ENCODE data around the gene SSTR4.

Gene SSTR4

DNA sequence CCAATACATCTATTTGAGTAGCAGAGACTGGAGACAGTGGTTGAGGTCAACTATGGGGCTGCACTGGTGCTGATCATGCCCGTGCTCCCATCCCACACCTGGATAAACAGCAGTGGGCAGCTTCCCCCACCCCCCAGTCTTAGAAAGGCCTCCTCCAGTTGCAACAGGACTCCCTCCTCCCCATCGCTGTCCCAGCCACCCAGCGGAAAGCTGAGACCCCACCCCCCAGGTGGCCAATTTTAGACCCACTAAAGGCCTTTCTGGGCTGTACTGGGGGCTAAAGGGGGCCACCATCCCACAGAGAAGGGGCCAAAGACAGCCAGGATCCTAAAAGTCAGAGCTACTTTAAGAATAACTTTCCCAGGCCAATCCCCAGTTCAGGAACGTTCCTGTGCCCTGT, 1.2 kb upstream of the SSTR4 start:
- TF ChIP-seq BACH2 (CRISPR knock-in tag; IDR thresholded peaks at IDR 0.05; ENCODE audit: borderline replicate concordance) (no peak), RARB (CRISPR knock-in tag; IDR thresholded peaks at IDR 0.05) (no peak), ZNF565 (CRISPR knock-in tag; conservative IDR thresholded peaks at IDR 0.05; ENCODE audit: low read depth) (no peak), TCF4 (CRISPR knock-in tag; IDR thresholded peaks at IDR 0.05; ENCODE audit: borderline replicate concordance) (no peak), ESRRG (CRISPR knock-in tag; IDR thresholded peaks at IDR 0.05) (no peak), PPARA (CRISPR knock-in tag; IDR thresholded peaks at IDR 0.05; ENCODE audit: borderline replicate concordance) (no peak), ZNF70 (CRISPR knock-in tag; IDR thresholded peaks at IDR 0.05) (no peak), ARNTL (CRISPR knock-in tag; IDR thresholded peaks at IDR 0.05; ENCODE audit: borderline replicate concordance, low read depth) (no peak), PATZ1 (CRISPR knock-in tag; IDR thresholded peaks at IDR 0.05; ENCODE audit: borderline replicate concordance) (no peak), ZFP30 (CRISPR knock-in tag; IDR thresholded peaks at IDR 0.05) (no peak), CSDC2 (CRISPR knock-in tag; IDR thresholded peaks at IDR 0.05) (no peak), ZNF8 (CRISPR knock-in tag; IDR thresholded peaks at IDR 0.05) (no peak), TOX (CRISPR knock-in tag; IDR thresholded peaks at IDR 0.05; ENCODE audit: borderline replicate concordance) (no peak), ZFP3 (CRISPR knock-in tag; IDR thresholded peaks at IDR 0.05) (no peak)
- TF ChIP-seq, protein P1, sequence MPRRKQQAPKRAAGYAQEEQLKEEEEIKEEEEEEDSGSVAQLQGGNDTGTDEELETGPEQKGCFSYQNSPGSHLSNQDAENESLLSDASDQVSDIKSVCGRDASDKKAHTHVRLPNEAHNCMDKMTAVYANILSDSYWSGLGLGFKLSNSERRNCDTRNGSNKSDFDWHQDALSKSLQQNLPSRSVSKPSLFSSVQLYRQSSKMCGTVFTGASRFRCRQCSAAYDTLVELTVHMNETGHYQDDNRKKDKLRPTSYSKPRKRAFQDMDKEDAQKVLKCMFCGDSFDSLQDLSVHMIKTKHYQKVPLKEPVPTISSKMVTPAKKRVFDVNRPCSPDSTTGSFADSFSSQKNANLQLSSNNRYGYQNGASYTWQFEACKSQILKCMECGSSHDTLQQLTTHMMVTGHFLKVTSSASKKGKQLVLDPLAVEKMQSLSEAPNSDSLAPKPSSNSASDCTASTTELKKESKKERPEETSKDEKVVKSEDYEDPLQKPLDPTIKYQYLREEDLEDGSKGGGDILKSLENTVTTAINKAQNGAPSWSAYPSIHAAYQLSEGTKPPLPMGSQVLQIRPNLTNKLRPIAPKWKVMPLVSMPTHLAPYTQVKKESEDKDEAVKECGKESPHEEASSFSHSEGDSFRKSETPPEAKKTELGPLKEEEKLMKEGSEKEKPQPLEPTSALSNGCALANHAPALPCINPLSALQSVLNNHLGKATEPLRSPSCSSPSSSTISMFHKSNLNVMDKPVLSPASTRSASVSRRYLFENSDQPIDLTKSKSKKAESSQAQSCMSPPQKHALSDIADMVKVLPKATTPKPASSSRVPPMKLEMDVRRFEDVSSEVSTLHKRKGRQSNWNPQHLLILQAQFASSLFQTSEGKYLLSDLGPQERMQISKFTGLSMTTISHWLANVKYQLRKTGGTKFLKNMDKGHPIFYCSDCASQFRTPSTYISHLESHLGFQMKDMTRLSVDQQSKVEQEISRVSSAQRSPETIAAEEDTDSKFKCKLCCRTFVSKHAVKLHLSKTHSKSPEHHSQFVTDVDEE (CRISPR knock-in tag; IDR thresholded peaks at IDR 0.05), result no peak
- ATAC-seq, result no peak

DNA sequence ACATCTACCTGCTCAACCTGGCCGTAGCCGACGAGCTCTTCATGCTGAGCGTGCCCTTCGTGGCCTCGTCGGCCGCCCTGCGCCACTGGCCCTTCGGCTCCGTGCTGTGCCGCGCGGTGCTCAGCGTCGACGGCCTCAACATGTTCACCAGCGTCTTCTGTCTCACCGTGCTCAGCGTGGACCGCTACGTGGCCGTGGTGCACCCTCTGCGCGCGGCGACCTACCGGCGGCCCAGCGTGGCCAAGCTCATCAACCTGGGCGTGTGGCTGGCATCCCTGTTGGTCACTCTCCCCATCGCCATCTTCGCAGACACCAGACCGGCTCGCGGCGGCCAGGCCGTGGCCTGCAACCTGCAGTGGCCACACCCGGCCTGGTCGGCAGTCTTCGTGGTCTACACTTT, 619 bp downstream of the SSTR4 start:
- TF ChIP-seq OSR1 (CRISPR knock-in tag; IDR thresholded peaks at IDR 0.05), result no peak
- TF ChIP-seq ARNTL (CRISPR knock-in tag; IDR thresholded peaks at IDR 0.05; ENCODE audit: borderline replicate concordance, low read depth), result no peak
- no peak for TF ChIP-seq ZNF8 (CRISPR knock-in tag; IDR thresholded peaks at IDR 0.05)
- no peak for TF ChIP-seq CREB5 (CRISPR knock-in tag; IDR thresholded peaks at IDR 0.05; ENCODE audit: low read depth)
- no peak for TF ChIP-seq RARB (CRISPR knock-in tag; IDR thresholded peaks at IDR 0.05)
- no peak for TF ChIP-seq CSDC2 (CRISPR knock-in tag; IDR thresholded peaks at IDR 0.05)
- TF ChIP-seq PPARA (CRISPR knock-in tag; IDR thresholded peaks at IDR 0.05; ENCODE audit: borderline replicate concordance), result no peak
- TF ChIP-seq ZC3H10 (CRISPR knock-in tag; IDR thresholded peaks at IDR 0.05), result no peak
- TF ChIP-seq ZNF70 (CRISPR knock-in tag; IDR thresholded peaks at IDR 0.05), result no peak
- TF ChIP-seq, protein P2, sequence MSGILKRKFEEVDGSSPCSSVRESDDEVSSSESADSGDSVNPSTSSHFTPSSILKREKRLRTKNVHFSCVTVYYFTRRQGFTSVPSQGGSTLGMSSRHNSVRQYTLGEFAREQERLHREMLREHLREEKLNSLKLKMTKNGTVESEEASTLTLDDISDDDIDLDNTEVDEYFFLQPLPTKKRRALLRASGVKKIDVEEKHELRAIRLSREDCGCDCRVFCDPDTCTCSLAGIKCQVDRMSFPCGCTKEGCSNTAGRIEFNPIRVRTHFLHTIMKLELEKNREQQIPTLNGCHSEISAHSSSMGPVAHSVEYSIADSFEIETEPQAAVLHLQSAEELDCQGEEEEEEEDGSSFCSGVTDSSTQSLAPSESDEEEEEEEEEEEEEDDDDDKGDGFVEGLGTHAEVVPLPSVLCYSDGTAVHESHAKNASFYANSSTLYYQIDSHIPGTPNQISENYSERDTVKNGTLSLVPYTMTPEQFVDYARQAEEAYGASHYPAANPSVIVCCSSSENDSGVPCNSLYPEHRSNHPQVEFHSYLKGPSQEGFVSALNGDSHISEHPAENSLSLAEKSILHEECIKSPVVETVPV (CRISPR knock-in tag; IDR thresholded peaks at IDR 0.05), result no peak
- no peak for TF ChIP-seq SNAI2 (CRISPR knock-in tag; IDR thresholded peaks at IDR 0.05)
- TF ChIP-seq ZFP30 (CRISPR knock-in tag; IDR thresholded peaks at IDR 0.05), result no peak
- TF ChIP-seq, protein P1 (CRISPR knock-in tag; IDR thresholded peaks at IDR 0.05), result no peak
- TF ChIP-seq GLIS3 (CRISPR knock-in tag; IDR thresholded peaks at IDR 0.05), result no peak
- TF ChIP-seq PATZ1 (CRISPR knock-in tag; IDR thresholded peaks at IDR 0.05; ENCODE audit: borderline replicate concordance), result no peak
- TF ChIP-seq ZNF565 (CRISPR knock-in tag; conservative IDR thresholded peaks at IDR 0.05; ENCODE audit: low read depth), result no peak
- no peak for TF ChIP-seq ZFP3 (CRISPR knock-in tag; IDR thresholded peaks at IDR 0.05)
- TF ChIP-seq BACH2 (CRISPR knock-in tag; IDR thresholded peaks at IDR 0.05; ENCODE audit: borderline replicate concordance), result no peak
- TF ChIP-seq ESRRG (CRISPR knock-in tag; IDR thresholded peaks at IDR 0.05), result no peak
- no peak for ATAC-seq
